ENCODE data around the gene PTGES2. TPM values are rescaled to one million over a fixed set of nuclear protein-coding genes. Genes with fewer than 3 reads are reported as not detected.

Gene PTGES2
- total and polyA plus RNA-seq, 2 of the 13 experiments (the other 11 are each of a cell fraction or from before 2014, with no cell fraction given), result 63.7 to 79.8 TPM

- TF ChIP-seq ARID5B (CRISPR knock-in tag; IDR thresholded peaks at IDR 0.05) (0 out of 2 replicates have a peak, but pooled peaks have one; percentile 8), THRA (CRISPR knock-in tag; IDR thresholded peaks at IDR 0.05; ENCODE audit: borderline replicate concordance) (peak; percentile 29; the same call in 1 of the 2 replicates), ZNF776 (CRISPR knock-in tag; IDR thresholded peaks at IDR 0.05) (no peak), MEF2D (CRISPR knock-in tag; IDR thresholded peaks at IDR 0.05) (no peak), CAMTA2 (CRISPR knock-in tag; IDR thresholded peaks at IDR 0.05; ENCODE audit: borderline replicate concordance) (no peak), ZNF333 (CRISPR knock-in tag; IDR thresholded peaks at IDR 0.05; ENCODE audit: borderline replicate concordance) (0 out of 2 replicates have a peak, but pooled peaks have one; percentile 24), ZBTB7B (CRISPR knock-in tag; IDR thresholded peaks at IDR 0.05) (0 out of 2 replicates have a peak, but pooled peaks have one; percentile 49), HNF4A (CRISPR knock-in tag; IDR thresholded peaks at IDR 0.05) (peak; percentile 78), SOX13 (IDR thresholded peaks at IDR 0.05) (no peak), SOX13 (CRISPR knock-in tag; conservative IDR thresholded peaks at IDR 0.05 in 1 of 2, IDR thresholded peaks at IDR 0.05 in 1 of 2) (peak in 1 of 2 experiments; percentile 45; a peak in 1 of 4 replicates), ZNF136 (CRISPR knock-in tag; IDR thresholded peaks at IDR 0.05; ENCODE audit: low read depth) (no peak), ZNF850 (CRISPR knock-in tag; conservative IDR thresholded peaks at IDR 0.05) (no peak), NCOA2 (CRISPR knock-in tag; IDR thresholded peaks at IDR 0.05) (peak; percentile 73), E2F5 (CRISPR knock-in tag; conservative IDR thresholded peaks at IDR 0.05) (no peak), JARID2 (CRISPR knock-in tag; IDR thresholded peaks at IDR 0.05; ENCODE audit: insufficient replicate concordance) (no peak), BCL6 (CRISPR knock-in tag; IDR thresholded peaks at IDR 0.05) (peak; percentile 82), RXRA (CRISPR knock-in tag; IDR thresholded peaks at IDR 0.05) (peak; percentile 46; the same call in 1 of the 2 replicates), SOX5 (CRISPR knock-in tag; IDR thresholded peaks at IDR 0.05; ENCODE audit: borderline replicate concordance) (peak; percentile 8; the same call in 1 of the 2 replicates), FOXP4 (CRISPR knock-in tag; IDR thresholded peaks at IDR 0.05) (peak; percentile 28), DRAP1 (CRISPR knock-in tag; IDR thresholded peaks at IDR 0.05) (no peak), ZNF235 (CRISPR knock-in tag; IDR thresholded peaks at IDR 0.05; ENCODE audit: borderline replicate concordance) (no peak), NFYC (CRISPR knock-in tag; IDR thresholded peaks at IDR 0.05) (no peak)
Observed at GRCh38 chr9:128094950-128095544, 32.5 kb downstream of the PTGES2 start (continued).
